ENCODE results near the gene WDFY4. TPM values are rescaled to one million over a fixed set of nuclear protein-coding genes. Genes with fewer than 3 reads are reported as not detected.

WDFY4 gene
- total RNA-seq, 1 donor from 2014 or later, result not detected

DNA sequence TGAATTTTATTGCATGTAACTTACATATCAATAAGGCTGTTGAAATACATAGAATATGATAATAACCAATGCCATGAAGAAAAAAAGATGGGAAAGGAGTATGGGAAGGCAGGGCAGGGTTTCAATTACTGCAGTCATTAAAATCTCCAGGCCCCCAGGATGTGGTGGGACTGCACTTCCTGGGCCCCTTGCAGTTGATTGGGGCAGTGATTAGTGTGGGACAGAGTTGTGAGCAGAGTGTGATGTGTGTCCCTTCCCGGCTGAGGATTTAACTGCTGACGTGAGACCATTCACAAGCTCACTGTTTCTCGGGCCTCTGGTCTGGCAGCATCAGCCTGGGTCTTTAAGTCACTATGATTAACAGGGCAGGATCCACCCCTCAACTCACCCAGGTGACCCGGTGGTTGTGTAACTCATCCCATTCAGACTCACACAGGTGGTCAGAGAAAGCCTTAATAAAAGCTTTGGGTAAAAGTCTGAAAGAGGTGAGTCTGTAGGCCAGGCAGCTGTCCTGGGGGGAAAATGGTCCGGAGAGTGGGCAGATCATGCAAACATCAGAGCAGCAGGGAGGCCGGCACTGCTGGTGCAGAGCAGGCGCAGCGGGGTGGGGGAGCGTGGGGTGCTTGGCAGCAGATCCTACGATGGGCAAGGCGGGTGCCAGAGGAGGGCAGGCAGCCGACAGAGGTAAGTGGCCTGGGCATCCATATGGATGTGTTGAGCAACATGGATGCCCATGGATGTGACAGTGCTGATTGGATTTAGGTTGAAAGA is 36.3 kb upstream of the WDFY4 start:
- Histone ChIP-seq H4K20me1 (ENCODE audit: low read depth) (no peaks in the 10 kb centered on the region), H2AFZ (replicated peaks) (no peak overlapping the region), H3K4me3 (no peak overlapping the region), H3K27me3 (no peaks in the 10 kb centered on the region), H3K79me2 (ENCODE audit: low read depth) (no peaks in the 10 kb centered on the region), H3K4me2 (no peak overlapping the region), H3K9me3 (ENCODE audit: low read depth) (no peaks in the 10 kb centered on the region), H3F3A (ENCODE audit: low read depth) (no peaks in the 10 kb centered on the region), H3K9ac (no peak overlapping the region), H3K4me1 (no peaks in the 10 kb centered on the region), H3K27ac (no peak overlapping the region), H3K36me3 (no peaks in the 10 kb centered on the region)
- Mint-ChIP-seq H3K4me3 (no peak overlapping the region), H3K27ac (no peak overlapping the region), H3K4me1 (no peaks in the 10 kb centered on the region), H3K36me3 (no peaks in the 10 kb centered on the region), H3K9me3 (no peaks in the 10 kb centered on the region), H3K27me3 (ENCODE audit: insufficient read depth, low read depth) (peaks cover 13% of the 10 kb centered on the region)
- TF ChIP-seq EZH2 (IDR thresholded peaks at IDR 0.05) (no peak), EZH2phosphoT487 (IDR thresholded peaks at IDR 0.05) (no peak)
- TF ChIP-seq, protein P1, sequence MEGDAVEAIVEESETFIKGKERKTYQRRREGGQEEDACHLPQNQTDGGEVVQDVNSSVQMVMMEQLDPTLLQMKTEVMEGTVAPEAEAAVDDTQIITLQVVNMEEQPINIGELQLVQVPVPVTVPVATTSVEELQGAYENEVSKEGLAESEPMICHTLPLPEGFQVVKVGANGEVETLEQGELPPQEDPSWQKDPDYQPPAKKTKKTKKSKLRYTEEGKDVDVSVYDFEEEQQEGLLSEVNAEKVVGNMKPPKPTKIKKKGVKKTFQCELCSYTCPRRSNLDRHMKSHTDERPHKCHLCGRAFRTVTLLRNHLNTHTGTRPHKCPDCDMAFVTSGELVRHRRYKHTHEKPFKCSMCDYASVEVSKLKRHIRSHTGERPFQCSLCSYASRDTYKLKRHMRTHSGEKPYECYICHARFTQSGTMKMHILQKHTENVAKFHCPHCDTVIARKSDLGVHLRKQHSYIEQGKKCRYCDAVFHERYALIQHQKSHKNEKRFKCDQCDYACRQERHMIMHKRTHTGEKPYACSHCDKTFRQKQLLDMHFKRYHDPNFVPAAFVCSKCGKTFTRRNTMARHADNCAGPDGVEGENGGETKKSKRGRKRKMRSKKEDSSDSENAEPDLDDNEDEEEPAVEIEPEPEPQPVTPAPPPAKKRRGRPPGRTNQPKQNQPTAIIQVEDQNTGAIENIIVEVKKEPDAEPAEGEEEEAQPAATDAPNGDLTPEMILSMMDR (IDR thresholded peaks at IDR 0.05), result no peak
- no peak for DNase-seq (ENCODE audit: low spot score)

DNA sequence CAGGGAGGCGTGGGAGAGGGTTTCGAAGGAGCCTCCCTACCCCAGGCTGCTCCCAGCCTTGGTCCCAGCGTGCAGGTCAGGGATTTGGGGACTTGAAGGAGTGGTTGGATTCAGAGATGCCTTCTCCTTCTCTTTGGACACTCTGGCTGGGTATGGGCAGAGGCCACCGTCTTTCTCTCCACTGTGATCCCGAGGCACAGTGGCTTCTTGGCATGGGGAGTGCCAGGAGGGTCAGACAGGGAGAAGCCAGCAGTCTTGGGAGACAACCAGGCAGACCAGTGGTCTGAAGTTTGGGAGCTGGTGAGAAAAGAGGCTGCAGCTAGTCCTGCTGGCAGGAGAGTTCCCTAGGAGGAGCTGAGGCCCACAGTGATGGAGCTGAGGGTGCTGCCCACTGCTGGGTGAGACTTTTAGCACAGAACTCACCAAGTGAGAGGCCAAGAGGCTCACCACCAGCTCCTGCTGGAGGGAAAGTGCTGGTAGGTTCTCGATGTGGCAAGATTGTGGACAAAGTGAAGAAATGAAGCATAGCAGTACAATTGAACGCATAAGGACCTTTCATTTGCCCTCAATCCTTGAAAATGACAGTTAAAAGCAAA is 35.2 kb upstream of the WDFY4 start:
- Histone ChIP-seq H3K79me2 (ENCODE audit: low read depth) (no peaks in the 10 kb centered on the region), H3K9ac (no peak overlapping the region), H3K4me3 (no peak overlapping the region), H4K20me1 (ENCODE audit: low read depth) (no peaks in the 10 kb centered on the region), H3K36me3 (no peaks in the 10 kb centered on the region), H3K4me2 (no peak overlapping the region), H3F3A (ENCODE audit: low read depth) (no peaks in the 10 kb centered on the region), H2AFZ (replicated peaks) (no peak overlapping the region), H3K9me3 (ENCODE audit: low read depth) (no peaks in the 10 kb centered on the region), H3K27ac (no peak overlapping the region), H3K4me1 (no peaks in the 10 kb centered on the region), H3K27me3 (peaks cover 3% of the 10 kb centered on the region)
- no peaks in the 10 kb centered on the region for H3K4me1 Mint-ChIP-seq
- no peak for DNase-seq (ENCODE audit: low spot score)
- peaks cover 13% of the 10 kb centered on the region for H3K27me3 Mint-ChIP-seq (ENCODE audit: insufficient read depth, low read depth)
- H3K36me3 Mint-ChIP-seq, result no peaks in the 10 kb centered on the region
- H3K4me3 Mint-ChIP-seq, result no peak overlapping the region
- TF ChIP-seq EZH2phosphoT487 (IDR thresholded peaks at IDR 0.05) (no peak), EZH2 (IDR thresholded peaks at IDR 0.05) (no peak)
- TF ChIP-seq, protein P1 (IDR thresholded peaks at IDR 0.05), result no peak
- H3K9me3 Mint-ChIP-seq, result no peaks in the 10 kb centered on the region
- H3K27ac Mint-ChIP-seq, result no peak overlapping the region

DNA sequence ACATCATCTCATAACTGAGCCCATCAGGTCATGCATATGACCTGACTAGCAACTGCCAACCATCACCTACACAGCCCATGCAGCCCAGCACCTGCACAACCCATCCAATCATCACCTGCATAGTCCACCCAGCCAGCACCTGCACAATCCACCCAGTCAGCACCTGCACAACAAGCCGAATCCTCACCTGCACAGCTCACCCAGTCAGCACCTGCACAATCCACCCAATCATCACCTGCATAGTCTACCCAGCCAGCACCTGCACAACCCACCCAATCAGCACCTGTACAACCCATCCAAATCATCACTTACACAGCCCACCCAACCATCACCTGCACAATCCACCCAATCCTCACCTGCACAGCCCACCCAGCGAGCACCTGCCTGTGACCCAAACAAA is 33.4 kb upstream of the WDFY4 start:
- no peak overlapping the region for H3K4me2 ChIP-seq
- no peaks in the 10 kb centered on the region for H3F3A ChIP-seq (ENCODE audit: low read depth)
- Mint-ChIP-seq H3K27ac (no peak overlapping the region), H3K4me3 (no peak overlapping the region), H3K9me3 (no peaks in the 10 kb centered on the region), H3K36me3 (no peaks in the 10 kb centered on the region), H3K27me3 (ENCODE audit: insufficient read depth, low read depth) (peaks cover 13% of the 10 kb centered on the region), H3K4me1 (no peaks in the 10 kb centered on the region)
- no peaks in the 10 kb centered on the region for H3K9me3 ChIP-seq (ENCODE audit: low read depth)
- TF ChIP-seq, protein P1 (IDR thresholded peaks at IDR 0.05), result no peak
- no peak for TF ChIP-seq EZH2phosphoT487 (IDR thresholded peaks at IDR 0.05)
- TF ChIP-seq EZH2 (IDR thresholded peaks at IDR 0.05), result no peak
- H3K79me2 ChIP-seq (ENCODE audit: low read depth), result no peaks in the 10 kb centered on the region
- no peak for DNase-seq (ENCODE audit: low spot score)
- H3K36me3 ChIP-seq, result no peaks in the 10 kb centered on the region
- no peaks in the 10 kb centered on the region for H3K4me1 ChIP-seq
- H3K9ac ChIP-seq, result no peak overlapping the region
- no peak overlapping the region for H2AFZ ChIP-seq (replicated peaks)
- H3K4me3 ChIP-seq, result no peak overlapping the region
- H3K27ac ChIP-seq, result no peak overlapping the region
- peaks cover 16% of the 10 kb centered on the region for H3K27me3 ChIP-seq
- no peaks in the 10 kb centered on the region for H4K20me1 ChIP-seq (ENCODE audit: low read depth)
